PC-3 (cell line): ENCODE results near the gene CTSD. TPM values are rescaled to one million over a fixed set of nuclear protein-coding genes. Genes with fewer than 3 reads are reported as not detected.

ENCODE experiments used
- ATAC-seq: fragments of 200-7000 bp; cut with Tn5 transposase; 2 replicates; pipeline ENCODE4 v1.9.1; 2020; ENCODE audit warnings: mild to moderate bottlenecking, moderate library complexity
- BruUV-seq: library from RNA; stranded (reverse); fragments of 400-500 nt; replicated peaks from 2 replicates; lab custom pipeline; 2021; lab: Mats Ljungman, UMichigan
- CTCF ChIA-PET: fragments of 300-600 bp; sonication (Branson Sonifier 250); formaldehyde crosslinking; loops from one replicate; lab custom pipeline; 2022; ENCODE audit warnings: antibody characterized with exemption; lab: Charles Lee
- POLR2A ChIA-PET: fragments of 300-600 bp; sonication (Branson Sonifier 250); formaldehyde crosslinking; loops from one replicate; lab custom pipeline; 2022; ENCODE audit warnings: antibody characterized with exemption; ENCODE audit not compliant: unreplicated experiment; lab: Charles Lee
- DNase-seq: peaks from one replicate; pipeline ENCODE4 v3.0.0-alpha.2; 2015
- H2AFZ ChIP-seq: fragments of 300-600 bp; sonication (generic); 2 replicates; pipeline ENCODE4 v1.6.0; 2016; ENCODE audit warnings: antibody characterized with exemption, low read length
- H3F3A ChIP-seq: fragments of 300-600 bp; sonication (generic); one replicate; pipeline ENCODE4 v1.6.0; 2017; ENCODE audit warnings: antibody characterized with exemption, low read length, control low read depth, mild to moderate bottlenecking; ENCODE audit not compliant: unreplicated experiment
- H3K27ac ChIP-seq: fragments of 300-600 bp; sonication (generic); 2 replicates; pipeline ENCODE4 v1.5.1; 2016; ENCODE audit warnings: mild to moderate bottlenecking, low read length
- H3K27me3 ChIP-seq: fragments of 300-600 bp; sonication (generic); 2 replicates; pipeline ENCODE4 v1.6.1; 2016; ENCODE audit warnings: low read length, mixed read lengths
- H3K36me3 ChIP-seq: fragments of 300-600 bp; sonication (generic); 2 replicates; pipeline ENCODE4 v1.6.1; 2016; ENCODE audit warnings: low read depth, mixed run types, low read length, mixed read lengths
- H3K4me1 ChIP-seq: fragments of 300-600 bp; sonication (generic); 2 replicates; pipeline ENCODE4 v1.5.1; 2016; ENCODE audit warnings: low read length; ENCODE audit not compliant: insufficient read depth
- H3K4me2 ChIP-seq: fragments of 300-600 bp; sonication (generic); 2 replicates; pipeline ENCODE4 v1.6.0; 2016; ENCODE audit warnings: low read length
- H3K4me3 ChIP-seq: fragments of 300-600 bp; sonication (generic); 2 replicates; pipeline ENCODE4 v1.5.1; 2016; ENCODE audit warnings: mild to moderate bottlenecking, low read length, mixed read lengths
- H3K79me2 ChIP-seq: fragments of 300-600 bp; sonication (generic); 2 replicates; pipeline ENCODE4 v1.6.1; 2017; ENCODE audit warnings: low read length, mixed read lengths
- H3K9ac ChIP-seq: fragments of 300-600 bp; sonication (generic); 2 replicates; pipeline ENCODE4 v1.6.0; 2016; ENCODE audit warnings: mild to moderate bottlenecking, low read length
- H3K9me2 ChIP-seq: fragments of 300-600 bp; sonication (generic); replicated peaks from 2 replicates; pipeline ENCODE4 v1.6.1; 2016; ENCODE audit warnings: mixed run types, low read length, mixed read lengths
- H3K9me3 ChIP-seq: fragments of 300-600 bp; sonication (generic); 2 replicates; pipeline ENCODE4 v1.6.1; 2016; ENCODE audit warnings: low read length, mixed read lengths
- H4K20me1 ChIP-seq: fragments of 300-600 bp; sonication (generic); 2 replicates; pipeline ENCODE4 v1.6.1; 2016; ENCODE audit warnings: low read length, mixed read lengths
- EZH2 ChIP-seq: fragments of 300-600 bp; sonication (generic); IDR thresholded peaks from one replicate; pipeline ENCODE4 v1.6.1; 2017; ENCODE audit warnings: antibody characterized with exemption, mild to moderate bottlenecking, low read length; ENCODE audit not compliant: unreplicated experiment
- EZH2phosphoT487 ChIP-seq: fragments of 300-600 bp; sonication (generic); IDR thresholded peaks from 2 replicates; pipeline ENCODE4 v1.6.1; 2018; ENCODE audit warnings: mild to moderate bottlenecking, antibody characterized with exemption, low read length, borderline replicate concordance
- intact Hi-C: fragments of 100-400 bp; cut with micrococcal nuclease; formaldehyde crosslinking; loops from 2 replicates; pipeline ENCODE4 v1.9.0; 2023
- total RNA-seq: library from RNA; depleted of rRNA; stranded (reverse); fragments of >200 nt; gene quantifications from 2 replicates; pipeline ENCODE4 v1.2.3, GENCODE V29; 2014
- TF ChIP-seq, protein P1 (sequence below): fragments of 300-600 bp; sonication (generic); conservative IDR thresholded peaks from 2 replicates; pipeline ENCODE4 v1.5.1; 2017; ENCODE audit warnings: antibody characterized with exemption, low read depth, mild to moderate bottlenecking, low read length

CTSD gene
- total RNA-seq, 1 experiment from 2014 or later, result 308 TPM

DNA sequence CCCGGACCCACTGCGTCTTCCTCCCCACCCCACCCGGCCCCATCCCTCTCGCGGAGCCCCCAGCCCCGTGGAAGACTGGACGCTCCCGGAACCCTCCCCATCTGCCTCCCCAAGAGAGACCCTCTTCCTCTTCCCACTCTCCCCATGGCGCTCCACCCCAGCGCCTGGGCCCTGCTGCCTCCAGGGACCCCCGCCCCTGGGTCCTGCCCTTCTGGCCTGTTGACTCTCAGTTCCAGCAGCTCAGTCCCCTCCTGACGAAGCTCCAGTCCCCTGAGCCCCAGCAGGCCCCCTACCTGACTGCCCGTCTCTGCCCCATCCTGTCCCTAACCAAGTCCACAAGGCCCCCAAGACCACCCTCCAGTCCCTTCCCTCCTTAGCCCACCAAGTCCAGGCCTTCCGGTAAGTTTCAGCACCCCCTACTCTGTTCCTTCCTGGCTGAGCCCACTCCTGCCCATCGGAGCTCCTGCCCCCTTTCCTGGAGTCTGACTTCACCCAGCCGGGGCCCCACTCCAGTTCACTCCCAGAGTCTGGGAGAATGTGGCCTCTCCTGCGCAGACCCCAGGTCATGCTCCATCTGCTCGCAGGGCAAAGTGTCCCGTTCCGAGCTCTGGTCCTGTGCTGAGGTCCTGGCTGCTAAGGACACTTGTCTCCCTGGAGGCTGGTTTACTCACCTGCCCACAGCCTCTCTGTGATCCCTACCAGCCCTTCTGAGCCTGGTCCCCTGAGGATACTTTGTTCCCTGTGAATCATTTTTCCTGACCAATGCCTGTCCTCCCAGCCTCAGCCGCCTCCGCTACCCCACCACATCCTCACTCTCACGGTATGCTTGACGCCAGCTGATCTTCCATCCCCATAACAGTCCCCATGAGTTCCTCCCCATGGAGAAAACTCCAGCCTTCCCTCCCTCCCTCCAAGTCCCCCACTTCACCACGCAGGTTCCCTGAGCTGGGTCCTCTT, 14.1 kb downstream of the CTSD start:
- peak; percentile 45 for DNase-seq
- Histone ChIP-seq H3K9me2 (no peaks in the 10 kb centered on the region), H3K27me3 (peaks cover 7% of the 10 kb centered on the region; the same call in 1 of the 2 replicates), H3K4me2 (no peak overlapping the region), H3K36me3 (no peaks in the 10 kb centered on the region; the same call in 1 of the 2 replicates), H3K9me3 (no peaks in the 10 kb centered on the region), H3K4me3 (no peak overlapping the region), H3K79me2 (no peaks in the 10 kb centered on the region), H3K27ac (no peak overlapping the region), H4K20me1 (no peaks in the 10 kb centered on the region), H3K4me1 (no peaks in the 10 kb centered on the region), H2AFZ (no peak overlapping the region), H3F3A (no peaks in the 10 kb centered on the region), H3K9ac (no peak overlapping the region)
- TF ChIP-seq EZH2phosphoT487, result no peak
- no peak for TF ChIP-seq EZH2
- TF ChIP-seq, protein P1, sequence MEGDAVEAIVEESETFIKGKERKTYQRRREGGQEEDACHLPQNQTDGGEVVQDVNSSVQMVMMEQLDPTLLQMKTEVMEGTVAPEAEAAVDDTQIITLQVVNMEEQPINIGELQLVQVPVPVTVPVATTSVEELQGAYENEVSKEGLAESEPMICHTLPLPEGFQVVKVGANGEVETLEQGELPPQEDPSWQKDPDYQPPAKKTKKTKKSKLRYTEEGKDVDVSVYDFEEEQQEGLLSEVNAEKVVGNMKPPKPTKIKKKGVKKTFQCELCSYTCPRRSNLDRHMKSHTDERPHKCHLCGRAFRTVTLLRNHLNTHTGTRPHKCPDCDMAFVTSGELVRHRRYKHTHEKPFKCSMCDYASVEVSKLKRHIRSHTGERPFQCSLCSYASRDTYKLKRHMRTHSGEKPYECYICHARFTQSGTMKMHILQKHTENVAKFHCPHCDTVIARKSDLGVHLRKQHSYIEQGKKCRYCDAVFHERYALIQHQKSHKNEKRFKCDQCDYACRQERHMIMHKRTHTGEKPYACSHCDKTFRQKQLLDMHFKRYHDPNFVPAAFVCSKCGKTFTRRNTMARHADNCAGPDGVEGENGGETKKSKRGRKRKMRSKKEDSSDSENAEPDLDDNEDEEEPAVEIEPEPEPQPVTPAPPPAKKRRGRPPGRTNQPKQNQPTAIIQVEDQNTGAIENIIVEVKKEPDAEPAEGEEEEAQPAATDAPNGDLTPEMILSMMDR, result no peak
- CTCF ChIA-PET, result interaction anchor here (0.6 kb wide), 1 partner anchor 115 kb away, joined by 4 read pairs; no protein-coding TSS in a partner anchor
- BruUV-seq, result no TSS peak
- POLR2A ChIA-PET, result no interaction called here
- ATAC-seq, result peak; percentile 57
- intact Hi-C loops, result no loop called here

- H3K9me2 ChIP-seq, result no peaks in the 10 kb centered on the region
- ChIA-PET POLR2A (no interaction called here), CTCF (no interaction called here)
- H3K4me3 ChIP-seq, result no peak overlapping the region
- ATAC-seq, result peak; percentile 30
- no peak overlapping the region for H3K27ac ChIP-seq
- no peak overlapping the region for H2AFZ ChIP-seq
- H3F3A ChIP-seq, result no peaks in the 10 kb centered on the region
- intact Hi-C loops, result no loop called here
- no peaks in the 10 kb centered on the region for H3K79me2 ChIP-seq
- no peaks in the 10 kb centered on the region for H3K9me3 ChIP-seq
- H3K9ac ChIP-seq, result no peak overlapping the region
- DNase-seq, result no peak
- no peaks in the 10 kb centered on the region for H3K4me1 ChIP-seq
- TF ChIP-seq EZH2phosphoT487, result no peak
- TF ChIP-seq, protein P1, result no peak
- TF ChIP-seq EZH2, result no peak
- no TSS peak for BruUV-seq
- H4K20me1 ChIP-seq, result no peaks in the 10 kb centered on the region
- H3K27me3 ChIP-seq, result peaks cover 7% of the 10 kb centered on the region; the same call in 1 of the 2 replicates
- H3K36me3 ChIP-seq, result no peaks in the 10 kb centered on the region; the same call in 1 of the 2 replicates
- H3K4me2 ChIP-seq, result no peak overlapping the region
Observed at GRCh38 chr11:1748636-1749394, 14.9 kb downstream of the CTSD start.
